Left ventricle myocardium inferior (tissue), 1 donor: ENCODE results near the gene GSKIP. TPM values are rescaled to one million over a fixed set of nuclear protein-coding genes. Genes with fewer than 3 reads are reported as not detected.
A peak's percentile ranks its signal among the peaks of the same experiment; 100 is the strongest.

Experiments
- DNase-seq: peaks from one replicate; pipeline ENCODE4 v3.0.0-alpha.2; 2020
- H3K27ac ChIP-seq: fragments of 200-600 bp; replicated peaks from 2 replicates; pipeline ENCODE4 v1.8.0; 2021
- H3K27me3 ChIP-seq: fragments of 200-600 bp; 2 replicates; pipeline ENCODE4 v1.8.0; 2021; ENCODE audit warnings: low read depth
- H3K36me3 ChIP-seq: fragments of 200-600 bp; 2 replicates; pipeline ENCODE4 v1.8.0; 2021
- H3K4me1 ChIP-seq: fragments of 200-600 bp; 2 replicates; pipeline ENCODE4 v1.8.0; 2021
- H3K4me3 ChIP-seq: fragments of 200-600 bp; 2 replicates; pipeline ENCODE4 v1.8.0; 2021; ENCODE audit warnings: mild to moderate bottlenecking, moderate library complexity
- H3K9me3 ChIP-seq: fragments of 200-600 bp; replicated peaks from 2 replicates; pipeline ENCODE4 v1.8.0; 2021
- CTCF ChIP-seq: fragments of 200-600 bp; IDR thresholded peaks from 2 replicates; pipeline ENCODE4 v1.8.0; 2021; ENCODE audit warnings: antibody characterized with exemption, mild to moderate bottlenecking, borderline replicate concordance
- intact Hi-C: fragments of 100-400 bp; cut with micrococcal nuclease; formaldehyde crosslinking; loops from one replicate; pipeline ENCODE4 v1.11.0; 2022
- total RNA-seq: library from RNA; stranded (reverse); fragmentation: NEBNext Ultra II Directional; extraction: Animal tissue kit (Norgen Biotek cat#: 25700); gene quantifications from one replicate; pipeline ENCODE4 v1.2.1, GENCODE V29; 2021
- donor health status: DM: no; HTN: yes; CAD: no; lungs with severe emphysema.

The GSKIP gene
- total RNA-seq, 1 donor from 2014 or later: 12.1 TPM

- no peak for TF ChIP-seq CTCF
- H3K4me1 ChIP-seq: peaks cover 18% of the 10 kb centered on the region
Measured at GRCh38 chr14:96352708-96353107, 10.6 kb upstream of the GSKIP start.

GRCh38 chr14:96354246-96354645, 9.1 kb upstream of the GSKIP start:
- no peak overlapping the region for H3K4me3 ChIP-seq
- no peak for DNase-seq
- TF ChIP-seq CTCF: no peak
- no peak overlapping the region for H3K27ac ChIP-seq
- H3K36me3 ChIP-seq: no peaks in the 10 kb centered on the region
- peaks cover 13% of the 10 kb centered on the region for H3K4me1 ChIP-seq
- no peaks in the 10 kb centered on the region for H3K9me3 ChIP-seq
- intact Hi-C loops: no loop called here
- no peaks in the 10 kb centered on the region for H3K27me3 ChIP-seq

More at GRCh38 chr14:96352708-96353107, 10.6 kb upstream of the GSKIP start:
- H3K36me3 ChIP-seq: no peaks in the 10 kb centered on the region
- no peak overlapping the region for H3K4me3 ChIP-seq
- no peak overlapping the region for H3K27ac ChIP-seq
- DNase-seq: no peak
- H3K27me3 ChIP-seq: no peaks in the 10 kb centered on the region
- intact Hi-C loops: no loop called here
- H3K9me3 ChIP-seq: no peaks in the 10 kb centered on the region

GRCh38 chr14:96357216-96357615, 6.1 kb upstream of the GSKIP start:
- no peaks in the 10 kb centered on the region for H3K27me3 ChIP-seq
- no peak overlapping the region for H3K27ac ChIP-seq
- no peak for DNase-seq
- no peaks in the 10 kb centered on the region for H3K9me3 ChIP-seq
- intact Hi-C loops: no loop called here
- peaks cover 30% of the 10 kb centered on the region for H3K4me1 ChIP-seq
- H3K4me3 ChIP-seq: no peak overlapping the region
- TF ChIP-seq CTCF: peak; percentile 8
- no peaks in the 10 kb centered on the region for H3K36me3 ChIP-seq

GRCh38 chr14:96359959-96360358, 3.4 kb upstream of the GSKIP start:
- Histone ChIP-seq H3K4me3 (no peak overlapping the region), H3K9me3 (no peaks in the 10 kb centered on the region), H3K27ac (no peak overlapping the region), H3K27me3 (no peaks in the 10 kb centered on the region), H3K36me3 (no peaks in the 10 kb centered on the region), H3K4me1 (peaks cover 50% of the 10 kb centered on the region)
- intact Hi-C loops: no loop called here
- TF ChIP-seq CTCF: no peak
- no peak for DNase-seq

- H3K27me3 ChIP-seq: no peaks in the 10 kb centered on the region
- intact Hi-C loops: no loop called here
- DNase-seq: no peak
- peak overlapping the region; percentile 92 for H3K27ac ChIP-seq
- peaks cover 52% of the 10 kb centered on the region for H3K4me1 ChIP-seq
- H3K4me3 ChIP-seq: peak overlapping the region; percentile 90
- TF ChIP-seq CTCF: no peak
- no peaks in the 10 kb centered on the region for H3K36me3 ChIP-seq
- H3K9me3 ChIP-seq: no peaks in the 10 kb centered on the region
Measured at GRCh38 chr14:96362071-96362964, 1.0 kb upstream of the GSKIP start.
